CD14-positive monocyte (primary cell): ENCODE data around the gene PGM2L1. TPM values are rescaled to one million over a fixed set of nuclear protein-coding genes. Genes with fewer than 3 reads are reported as not detected.

Experiments used
- DNase-seq, 3 donors: peaks; one replicate each; pipeline ENCODE4 v3.0.0-alpha.2; 2011 to 2022
- H2AFZ ChIP-seq: 2 replicates; pipeline ENCODE4 v1.6.0; 2012; ENCODE audit warnings: mild to moderate bottlenecking, low read depth, low read length, inconsistent platforms; ENCODE audit not compliant: insufficient read depth, poor library complexity, severe bottlenecking
- H3K27ac ChIP-seq, 2 donors: 1 replicate in 1 of 2; 2 replicates in 1 of 2; pipeline ENCODE4 v1.5.1; 2012 to 2013; ENCODE audit warnings: low read length in 2 of 2, control low read depth in 1 of 2, inconsistent platforms in 1 of 2, low read depth in 1 of 2, mild to moderate bottlenecking in 1 of 2
- H3K27me3 ChIP-seq, 2 donors: one replicate each; pipeline versions ENCODE4 v1.6.0 to v1.6.1; 2011 to 2013; ENCODE audit warnings: low read length in 2 of 2; ENCODE audit not compliant: control insufficient read depth in 2 of 2, insufficient read depth in 2 of 2
- H3K36me3 ChIP-seq, 2 donors: replicated peaks in 1 of 2; 1 replicate in 1 of 2; 2 replicates in 1 of 2; pipeline versions ENCODE4 v1.5.1 to v1.6.1; 2012 to 2013; ENCODE audit warnings: low read length in 2 of 2, control low read depth in 1 of 2, inconsistent platforms in 1 of 2, mild to moderate bottlenecking in 1 of 2; ENCODE audit not compliant: insufficient read depth in 2 of 2, control insufficient read depth in 1 of 2
- H3K4me1 ChIP-seq, 2 donors: 1 replicate in 1 of 2; 2 replicates in 1 of 2; pipeline versions ENCODE4 v1.5.1 to v1.6.1; 2012 to 2013; ENCODE audit warnings: low read length in 2 of 2, control low read depth in 1 of 2, inconsistent platforms in 1 of 2, mild to moderate bottlenecking in 1 of 2, moderate library complexity in 1 of 2; ENCODE audit not compliant: insufficient read depth in 2 of 2, control insufficient read depth in 1 of 2
- H3K4me2 ChIP-seq: replicated peaks from 2 replicates; pipeline ENCODE3; 2012; ENCODE audit warnings: low read length, moderate library complexity, mild to moderate bottlenecking; ENCODE audit not compliant: poor library complexity, severe bottlenecking; ENCODE audit errors: extremely low read depth
- H3K4me3 ChIP-seq, 3 experiments: fragments of 200-600 bp in 1 of 3; sonication (generic) in 1 of 3; replicated peaks in 1 of 3; 1 replicate in 2 of 3; 2 replicates in 1 of 3; pipeline ENCODE4 v1.5.1; 2011 to 2013; ENCODE audit warnings: low read length in 3 of 3, mild to moderate bottlenecking in 3 of 3, control low read depth in 2 of 3, low read depth in 2 of 3, inconsistent platforms in 1 of 3, moderate library complexity in 1 of 3
- H3K79me2 ChIP-seq: 2 replicates; pipeline ENCODE4 v1.6.0; 2012; ENCODE audit warnings: mild to moderate bottlenecking, control low read depth, inconsistent platforms, low read length, moderate library complexity; ENCODE audit not compliant: insufficient read depth
- H3K9ac ChIP-seq: 2 replicates; pipeline ENCODE4 v1.6.0; 2017; ENCODE audit warnings: low read length, mild to moderate bottlenecking; ENCODE audit not compliant: insufficient read depth, poor library complexity, severe bottlenecking
- H3K9me3 ChIP-seq, 2 donors: replicated peaks in 1 of 2; 1 replicate in 1 of 2; 2 replicates in 1 of 2; pipeline versions ENCODE4 v1.5.1 to v1.6.1; 2012 to 2013; ENCODE audit warnings: low read length in 2 of 2, control low read depth in 1 of 2; ENCODE audit not compliant: control insufficient read depth in 1 of 2, insufficient read depth in 1 of 2
- H4K20me1 ChIP-seq: 2 replicates; pipeline ENCODE4 v1.6.0; 2012; ENCODE audit warnings: mild to moderate bottlenecking, low read length, control low read depth, moderate library complexity; ENCODE audit not compliant: insufficient read depth
- H3K27ac Mint-ChIP-seq, 7 donors: one replicate each; pipeline ENCODE4 v1.8.0; 2020; ENCODE audit warnings: mild to moderate bottlenecking in 7 of 7, mixed read lengths in 7 of 7, moderate library complexity in 6 of 7, inconsistent platforms in 2 of 7
- H3K27me3 Mint-ChIP-seq, 3 donors: one replicate each; pipeline ENCODE4 v1.8.0; 2021 to 2022; ENCODE audit warnings: low read depth in 3 of 3, mild to moderate bottlenecking in 3 of 3, mixed read lengths in 3 of 3, moderate library complexity in 3 of 3, inconsistent platforms in 1 of 3
- H3K36me3 Mint-ChIP-seq, 2 donors: one replicate each; pipeline ENCODE4 v1.8.0; 2020; ENCODE audit warnings: mixed read lengths in 2 of 2, inconsistent platforms in 1 of 2, mild to moderate bottlenecking in 1 of 2
- H3K4me1 Mint-ChIP-seq: one replicate; pipeline ENCODE4 v1.8.0; 2020; ENCODE audit warnings: mild to moderate bottlenecking, mixed read lengths
- H3K4me3 Mint-ChIP-seq, 2 donors: one replicate each; pipeline ENCODE4 v1.8.0; 2020; ENCODE audit warnings: mild to moderate bottlenecking in 2 of 2, mixed read lengths in 2 of 2, moderate library complexity in 1 of 2
- H3K9me3 Mint-ChIP-seq, 7 donors: one replicate each; pipeline ENCODE4 v1.8.0; 2020 to 2022; ENCODE audit warnings: mixed read lengths in 7 of 7, mild to moderate bottlenecking in 6 of 7, moderate library complexity in 6 of 7, inconsistent platforms in 2 of 7
- CTCF ChIP-seq: fragments of 200-600 bp; IDR thresholded peaks from one replicate; pipeline ENCODE4 v1.8.0; 2022; ENCODE audit warnings: antibody characterized with exemption, mild to moderate bottlenecking
- WGBS: methylation state at CpG from one replicate; pipeline ENCODE4 v1.1.5; 2013; ENCODE audit warnings: missing lambda C conversion rate; ENCODE audit not compliant: insufficient coverage; 5-methylcytosine and 5-hydroxymethylcytosine counted together
- intact Hi-C, 2 donors: fragments of 100-400 bp; cut with micrococcal nuclease; formaldehyde crosslinking; loops; one replicate each; pipeline versions ENCODE4 v1.15.0 to v1.15.1; 2023
- polyA plus RNA-seq, 3 donors: library from polyadenylated mRNA; depleted of rRNA in 1 of 3; unstranded in 2 of 3; stranded (reverse) in 1 of 3; fragments of 300-500 nt in 2 of 3; fragments of >200 nt in 1 of 3; fragmentation: Illumina TruSeq in 2 of 3; gene quantifications; 1 replicate in 2 of 3; 2 replicates in 1 of 3; pipeline ENCODE4 v1.2.3, GENCODE V29; 2012 to 2021

The PGM2L1 gene
- polyA plus RNA-seq, 3 donors = 0.25 to 0.81 (median 0.62) TPM

- Mint-ChIP-seq H3K4me1 (peaks cover 7% of the 10 kb centered on the region), H3K36me3 (peaks cover 0 to 3% of the 10 kb centered on the region in 2 donors), H3K9me3 (peaks cover 13 to 25% (median 17%) of the 10 kb centered on the region in 7 donors), H3K27me3 (peaks cover 1 to 2% (median 2%) of the 10 kb centered on the region in 3 donors), H3K27ac (no peak overlapping the region), H3K4me3 (no peak overlapping the region)
- H3K36me3 ChIP-seq = no peaks in the 10 kb centered on the region
- peaks cover 0 to 8% of the 10 kb centered on the region in 2 donors for H3K4me1 ChIP-seq
- H4K20me1 ChIP-seq = no peaks in the 10 kb centered on the region
- H3K27me3 ChIP-seq = no peaks in the 10 kb centered on the region
- H3K27ac ChIP-seq = no peak overlapping the region
- WGBS = 88% methylated on average over 1 of the region's 1 CpG
- no peak overlapping the region for H3K4me2 ChIP-seq
- intact Hi-C loops = no loop called here
- no peak overlapping the region for H3K9ac ChIP-seq
- DNase-seq = no peak
- peaks cover 4 to 12% of the 10 kb centered on the region in 2 donors for H3K9me3 ChIP-seq
- no peak for TF ChIP-seq CTCF
- no peak overlapping the region for H2AFZ ChIP-seq
- H3K79me2 ChIP-seq = no peaks in the 10 kb centered on the region
- no peak overlapping the region for H3K4me3 ChIP-seq
Measured at GRCh38 chr11:74318241-74318932, 79.8 kb downstream of the PGM2L1 start.

- Histone ChIP-seq H3K9me3 (peaks cover 7 to 12% of the 10 kb centered on the region in 2 donors), H3K27ac (no peak overlapping the region), H3K9ac (no peak overlapping the region), H3K4me1 (peaks cover 4 to 13% of the 10 kb centered on the region in 2 donors), H3K79me2 (no peaks in the 10 kb centered on the region), H2AFZ (no peak overlapping the region), H4K20me1 (no peaks in the 10 kb centered on the region), H3K4me3 (no peak overlapping the region), H3K27me3 (no peaks in the 10 kb centered on the region), H3K36me3 (no peaks in the 10 kb centered on the region), H3K4me2 (no peak overlapping the region)
- intact Hi-C loops = no loop called here
- peaks cover 0 to 3% of the 10 kb centered on the region in 2 donors for H3K36me3 Mint-ChIP-seq
- H3K4me1 Mint-ChIP-seq = peaks cover 9% of the 10 kb centered on the region
- no peak overlapping the region for H3K4me3 Mint-ChIP-seq
- H3K27me3 Mint-ChIP-seq = peaks cover 2 to 5% (median 4%) of the 10 kb centered on the region in 3 donors
- H3K9me3 Mint-ChIP-seq = peaks cover 13 to 27% (median 17%) of the 10 kb centered on the region in 7 donors
- no peak for DNase-seq
- H3K27ac Mint-ChIP-seq = no peak overlapping the region
- TF ChIP-seq CTCF = no peak
Measured at GRCh38 chr11:74316772-74317505, 81.3 kb downstream of the PGM2L1 start.
